ENCODE results near the gene CYP2B6.
"Not testable (repeated sequence)": the region's sequence is repeated elsewhere in the genome, so short reads cannot be mapped to it uniquely, and the experiment has no call there.

GRCh38 chr19:40980743-40981442 is 10.2 kb upstream of the CYP2B6 start:
- not testable (repeated sequence) for TF ChIP-seq EZH2 (IDR thresholded peaks at IDR 0.05; ENCODE audit: low read length, missing control alignments); CTCF (conservative IDR thresholded peaks at IDR 0.05 in 1 of 2, IDR thresholded peaks at IDR 0.05 in 1 of 2; ENCODE audit: low read depth in 1 of 2, low read length in 2 of 2)

All from fibroblast of lung (primary cell).